HG02981 (cell line): ENCODE measurements around the gene ANGPTL1.
A peak's percentile ranks its signal among the peaks of the same experiment; 100 is the strongest.

Experiments
- ATAC-seq: cut with Tn5 transposase; IDR thresholded peaks from one replicate; pipeline ENCODE4 v1.9.1; 2021; ENCODE audit warnings: mild to moderate bottlenecking, moderate library complexity; ENCODE audit not compliant: unreplicated experiment

The ANGPTL1 gene

GRCh38 chr1:178870944-178871343 lies at the start of gene ANGPTL1:
ANGPTL1 (minus strand) TSS chr1:178871077; CDS start chr1:178865776, 5,301 bp downstream.
- ATAC-seq = no peak

- no peak for ATAC-seq
Measured at GRCh38 chr1:178919581-178919980, 48.7 kb upstream of the ANGPTL1 start.

GRCh38 chr1:178918955-178919354 lies 48.1 kb upstream of the ANGPTL1 start:
- ATAC-seq = no peak

GRCh38 chr1:178918308-178918707 lies 47.4 kb upstream of the ANGPTL1 start:
- ATAC-seq = no peak

GRCh38 chr1:178916448-178917174 lies 45.7 kb upstream of the ANGPTL1 start:
- ATAC-seq = no peak

- ATAC-seq = no peak
Measured at GRCh38 chr1:178912597-178912996, 41.7 kb upstream of the ANGPTL1 start.

GRCh38 chr1:178910023-178910422 lies 39.1 kb upstream of the ANGPTL1 start:
- no peak for ATAC-seq

GRCh38 chr1:178908358-178908757 lies 37.5 kb upstream of the ANGPTL1 start:
- no peak for ATAC-seq

- no peak for ATAC-seq
Measured at GRCh38 chr1:178901482-178902125, 30.7 kb upstream of the ANGPTL1 start.

- ATAC-seq = no peak
Measured at GRCh38 chr1:178899402-178899801, 28.5 kb upstream of the ANGPTL1 start.

- ATAC-seq = no peak
Measured at GRCh38 chr1:178898401-178898800, 27.5 kb upstream of the ANGPTL1 start.

- ATAC-seq = no peak
Measured at GRCh38 chr1:178895928-178896327, 25.1 kb upstream of the ANGPTL1 start.

GRCh38 chr1:178886551-178886950 lies 15.7 kb upstream of the ANGPTL1 start:
- ATAC-seq = no peak

GRCh38 chr1:178885869-178886268 lies 15.0 kb upstream of the ANGPTL1 start:
- no peak for ATAC-seq

- no peak for ATAC-seq
Measured at GRCh38 chr1:178881950-178882349, 11.1 kb upstream of the ANGPTL1 start.

GRCh38 chr1:178877896-178878295 lies 7.0 kb upstream of the ANGPTL1 start:
- ATAC-seq = no peak

GRCh38 chr1:178875936-178876335 lies 5.1 kb upstream of the ANGPTL1 start:
- no peak for ATAC-seq

GRCh38 chr1:178874966-178875365 lies 4.1 kb upstream of the ANGPTL1 start:
- ATAC-seq = no peak

GRCh38 chr1:178871551-178872320 lies 859 bp upstream of the ANGPTL1 start:
- peak; percentile 78 for ATAC-seq

GRCh38 chr1:178870221-178870620 lies 656 bp downstream of the ANGPTL1 start:
- no peak for ATAC-seq

- no peak for ATAC-seq
Measured at GRCh38 chr1:178869119-178869697, 1.7 kb downstream of the ANGPTL1 start.
